AG10803 (cell line): ENCODE results near the gene ZBED1.

Source experiments
- DNase-seq: peaks from one replicate; pipeline ENCODE4 v3.0.0; 2010; ENCODE audit warnings: low read depth
- H3K4me3 ChIP-seq: 2 replicates; pipeline ENCODE4 v1.5.1; 2011; ENCODE audit warnings: mild to moderate bottlenecking, low read length, control low read depth
- CTCF ChIP-seq: conservative IDR thresholded peaks from 2 replicates; pipeline ENCODE4 v1.5.1; 2011; ENCODE audit warnings: mild to moderate bottlenecking, low read length, control low read depth, inconsistent platforms

The ZBED1 gene

GRCh38 chrX:2502668-2503519 lies 2.1 kb upstream of the ZBED1 start:
- no peak overlapping the region for H3K4me3 ChIP-seq
- TF ChIP-seq CTCF = no peak
- DNase-seq = peak; percentile 65

- H3K4me3 ChIP-seq = no peak overlapping the region
- DNase-seq = no peak
- TF ChIP-seq CTCF = no peak
These were observed 1.4 kb upstream of the ZBED1 start for GRCh38 chrX:2502120-2502667.

GRCh38 chrX:2501559-2502102 lies 855 bp upstream of the ZBED1 start:
- no peak for DNase-seq
- H3K4me3 ChIP-seq = no peak overlapping the region
- TF ChIP-seq CTCF = no peak

- peak; percentile 64 for DNase-seq
- H3K4me3 ChIP-seq = peak overlapping the region; percentile 78
- TF ChIP-seq CTCF = no peak
These were observed 529 bp downstream of the ZBED1 start for GRCh38 chrX:2500091-2500802.

GRCh38 chrX:2499507-2499906 lies 1.3 kb downstream of the ZBED1 start:
- DNase-seq = no peak
- no peak for TF ChIP-seq CTCF
- peak overlapping the region; percentile 78 for H3K4me3 ChIP-seq

- no peak for TF ChIP-seq CTCF
- H3K4me3 ChIP-seq = peak overlapping the region; percentile 78
- DNase-seq = peak; percentile 34
These were observed 1.9 kb downstream of the ZBED1 start for GRCh38 chrX:2498781-2499302.
